Stromal cell of bone marrow (primary cell): ENCODE measurements around the gene LEMD2.

Experiments
- DNase-seq: peaks from one replicate; pipeline ENCODE4 v3.0.0-alpha.2; 2012; ENCODE audit warnings: low read depth

Gene LEMD2

DNA sequence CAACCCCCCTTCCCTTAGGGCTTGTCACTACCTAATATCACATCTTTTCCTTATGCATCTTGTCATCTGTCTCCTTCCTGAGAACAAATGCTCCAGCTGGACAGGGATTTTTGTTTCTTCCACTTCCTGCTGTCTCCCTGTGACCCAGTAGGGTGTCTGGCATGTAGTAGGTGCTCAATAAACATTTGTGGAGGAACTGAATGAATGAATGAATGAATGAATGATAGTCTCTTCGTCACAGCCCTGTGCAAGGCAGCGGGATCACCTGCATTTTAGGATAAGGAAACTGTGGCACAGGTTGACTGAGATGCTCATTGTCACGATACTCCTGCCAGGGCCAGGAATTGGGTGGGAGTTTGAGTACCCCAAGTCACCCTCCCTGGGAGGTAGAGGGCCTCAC lies 14.2 kb downstream of the LEMD2 start:
- no peak for DNase-seq

DNA sequence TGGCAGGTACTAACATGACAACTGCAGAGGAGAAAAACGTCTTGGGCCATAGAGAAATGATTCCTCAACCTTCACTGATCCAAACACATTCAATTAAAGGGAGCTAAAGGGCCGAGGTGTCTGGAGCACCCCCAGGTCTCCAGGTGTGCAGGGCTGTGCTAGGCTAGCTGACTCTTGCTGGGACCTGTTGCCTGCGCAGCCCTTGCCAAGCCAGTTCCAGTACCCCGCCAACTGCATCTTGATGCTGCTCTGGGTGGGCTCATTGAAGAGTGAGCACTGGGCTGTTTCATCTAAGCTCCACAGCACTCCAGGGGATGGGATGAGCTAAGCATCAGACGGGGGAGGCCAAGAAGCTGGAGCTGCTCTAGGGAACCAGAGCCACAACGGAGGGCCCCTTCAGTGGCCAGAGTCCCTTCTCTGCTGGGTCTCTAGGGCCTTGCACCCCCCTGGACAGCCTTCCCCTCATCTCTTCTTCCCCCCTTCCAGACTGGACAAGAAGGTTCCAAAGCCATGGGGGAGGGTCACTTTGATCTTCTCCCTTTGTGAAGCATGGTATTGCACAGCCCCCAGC lies 15.9 kb downstream of the LEMD2 start:
- no peak for DNase-seq

DNA sequence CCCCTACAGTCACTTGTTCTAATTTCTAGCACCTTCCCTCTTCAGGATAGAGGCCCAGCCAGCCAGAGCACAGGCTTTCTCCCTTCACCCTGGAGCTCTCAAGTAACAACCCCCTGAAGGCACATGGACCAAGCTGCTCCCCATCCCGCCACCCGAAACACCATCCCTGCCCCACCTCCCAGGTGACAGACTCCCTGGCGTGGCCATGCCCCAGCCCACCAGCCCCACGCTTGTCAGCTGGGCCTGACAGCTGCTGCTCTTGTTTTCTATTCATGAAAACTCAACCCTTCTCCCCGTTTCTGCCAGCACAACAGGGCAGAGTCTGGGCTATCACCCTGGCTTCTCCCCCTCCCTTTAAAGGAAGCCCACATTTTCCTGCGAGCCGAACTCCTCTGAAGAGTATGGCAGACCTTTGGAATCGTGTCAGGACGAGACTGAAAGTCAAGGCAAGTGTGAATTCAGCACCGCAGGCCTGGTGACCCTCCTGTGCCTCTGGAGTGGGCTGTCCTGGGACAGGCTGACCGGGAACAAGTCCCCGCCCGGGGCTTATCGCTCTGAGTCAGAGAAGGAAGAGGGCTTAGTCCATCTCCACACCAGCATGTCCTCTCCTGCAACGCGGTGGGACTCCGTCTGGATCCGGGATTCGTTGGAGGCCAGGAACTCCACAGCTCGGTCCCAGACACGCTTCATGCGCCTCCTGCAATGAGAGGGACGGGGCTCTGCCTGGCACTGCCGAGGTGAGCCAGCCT lies 16.7 kb downstream of the LEMD2 start:
- no peak for DNase-seq

DNA sequence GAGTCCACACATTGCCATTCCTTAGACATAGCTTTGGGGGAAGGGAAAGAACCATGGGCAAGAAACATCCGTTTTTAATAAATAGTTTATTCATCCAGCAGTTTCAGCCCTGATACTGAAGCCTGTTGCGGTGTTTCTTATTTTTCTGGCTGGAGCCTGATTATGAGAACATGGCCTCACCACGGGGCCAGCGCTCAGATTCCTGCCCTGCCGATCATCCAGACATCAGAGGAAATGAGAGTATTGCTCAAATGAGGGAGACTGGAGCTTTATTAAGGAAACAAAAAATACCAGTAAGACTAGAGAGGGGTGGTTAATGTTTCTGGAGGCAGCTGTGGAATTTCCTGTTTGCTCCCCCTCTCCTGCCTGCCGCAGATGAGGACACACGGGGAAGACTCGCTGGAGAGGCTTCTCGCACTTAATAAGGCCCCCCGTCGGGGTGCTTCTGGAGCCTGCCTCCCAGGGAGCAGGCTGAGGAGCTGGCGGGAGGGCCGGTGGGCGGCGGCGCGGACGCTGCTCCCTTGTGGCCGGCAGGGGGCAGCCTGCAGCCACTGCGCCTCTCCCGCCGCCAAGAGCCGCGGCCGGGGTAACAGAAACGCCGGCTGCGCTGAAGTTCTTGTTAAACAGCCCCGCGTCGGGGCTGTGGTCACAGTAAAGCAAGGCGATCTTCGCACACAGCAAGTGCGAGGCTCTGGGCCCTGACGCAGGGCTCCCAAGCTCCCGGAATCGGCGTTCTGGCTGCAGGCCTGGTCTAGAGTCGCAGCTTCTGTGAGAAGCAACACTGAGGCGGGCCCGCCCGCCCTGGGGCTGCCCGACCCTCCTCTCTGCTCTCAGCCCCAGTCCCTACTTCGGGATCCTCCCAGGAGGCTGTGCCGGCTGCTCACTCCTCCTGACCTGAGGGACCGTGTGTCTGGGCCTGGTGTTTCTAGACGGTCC lies 17.5 kb downstream of the LEMD2 start:
- peak; percentile 72 for DNase-seq

DNA sequence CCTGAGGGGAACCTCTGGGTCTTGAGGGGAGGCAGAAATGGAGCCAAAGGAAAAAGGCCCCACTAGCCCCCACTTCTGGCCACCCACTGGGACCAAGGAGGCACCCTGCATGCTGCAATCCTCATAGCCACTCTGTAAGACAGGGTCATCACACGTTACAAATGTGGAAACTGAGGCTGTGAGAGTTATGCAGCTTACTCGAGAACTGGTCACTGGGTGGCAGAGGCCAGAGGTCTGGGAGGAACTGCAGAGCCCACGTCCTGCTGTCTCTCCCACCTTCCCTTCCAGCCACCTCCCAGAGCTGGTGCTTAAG lies 18.1 kb downstream of the LEMD2 start:
- DNase-seq = no peak

DNA sequence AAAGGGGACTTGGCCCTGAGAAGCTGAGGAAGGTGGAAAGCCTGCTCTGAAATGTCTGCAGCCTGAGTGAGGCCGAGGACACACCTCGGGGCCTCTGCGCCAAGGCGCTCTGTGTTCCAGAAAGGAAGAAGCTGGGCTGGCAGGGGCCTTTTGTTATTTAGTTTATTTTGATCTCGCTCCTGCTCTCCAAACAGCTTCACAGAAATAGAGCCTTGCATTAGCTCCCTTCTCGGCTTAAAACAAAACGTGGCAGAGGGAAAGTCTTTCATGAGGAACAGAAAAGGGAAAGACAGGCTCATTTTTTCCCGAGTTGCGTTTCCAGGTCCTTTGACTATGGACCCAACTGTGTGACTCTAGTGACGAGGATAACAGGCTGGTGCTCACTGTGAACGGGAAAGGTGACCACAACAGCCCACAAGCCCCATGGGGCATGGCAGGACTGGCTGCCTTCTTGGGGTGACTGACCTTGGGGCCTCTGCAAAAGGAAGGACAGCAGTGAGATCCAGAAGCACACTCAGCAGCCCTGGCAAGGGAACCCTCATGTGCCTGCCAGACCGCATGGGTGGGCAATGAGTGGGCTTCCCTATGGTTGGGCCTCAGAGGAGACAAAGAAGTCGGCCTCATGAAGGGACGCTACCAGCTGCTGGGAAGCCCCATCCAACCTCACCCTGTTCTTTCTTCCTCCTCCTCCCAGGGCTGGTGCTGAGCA lies 18.7 kb downstream of the LEMD2 start:
- DNase-seq = no peak

DNA sequence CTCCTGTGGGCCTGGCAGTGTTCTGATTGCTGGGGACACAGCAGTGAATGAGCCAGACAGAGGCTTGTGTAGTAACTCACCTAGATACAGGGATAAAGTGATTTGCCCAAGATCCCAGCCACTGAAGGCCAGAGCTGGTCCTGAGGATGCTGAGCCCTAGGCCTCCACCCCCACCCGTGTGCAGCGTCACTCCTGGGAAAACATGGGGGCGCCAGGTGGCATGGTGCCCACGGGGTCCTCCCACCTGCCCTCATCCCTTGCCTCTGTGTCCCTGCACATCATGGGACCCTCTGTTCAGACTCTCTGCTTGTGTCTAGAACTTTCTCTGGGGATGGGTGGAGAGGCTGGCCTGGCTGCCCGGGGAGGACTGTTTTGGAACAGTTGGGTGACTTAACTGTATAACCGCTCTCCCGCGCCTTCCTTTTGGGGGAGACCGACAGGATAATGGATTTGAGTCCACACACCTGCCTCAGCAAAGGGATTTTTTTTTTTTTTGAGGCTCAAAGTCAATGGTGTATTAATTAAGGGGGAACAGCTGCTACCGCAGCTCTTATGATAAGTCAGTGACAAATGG lies 19.6 kb downstream of the LEMD2 start:
- DNase-seq = no peak

DNA sequence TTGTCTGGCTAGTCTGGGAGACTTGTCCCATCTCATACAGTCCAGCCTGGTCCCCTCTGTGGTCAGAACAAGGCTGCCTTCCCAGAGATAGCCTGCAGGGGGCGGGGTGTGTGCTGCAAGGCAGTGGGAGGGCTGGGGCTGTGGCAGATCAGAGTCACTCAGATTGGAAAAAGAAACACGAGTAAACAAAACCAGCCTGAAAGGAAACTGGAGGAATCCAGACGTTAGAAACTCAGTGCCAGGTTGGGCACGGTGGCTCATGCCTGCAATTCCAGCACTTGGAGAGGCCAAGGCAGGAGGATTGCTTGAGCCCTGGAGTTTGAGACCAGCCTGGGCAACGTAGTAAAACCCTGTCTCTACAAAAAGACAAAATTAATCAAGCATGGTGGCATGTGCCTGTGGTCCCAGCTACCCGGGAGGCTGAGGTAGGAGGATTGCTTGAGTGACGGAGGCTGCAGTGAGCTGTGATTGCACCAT lies 20.2 kb downstream of the LEMD2 start:
- DNase-seq = peak; percentile 61

DNA sequence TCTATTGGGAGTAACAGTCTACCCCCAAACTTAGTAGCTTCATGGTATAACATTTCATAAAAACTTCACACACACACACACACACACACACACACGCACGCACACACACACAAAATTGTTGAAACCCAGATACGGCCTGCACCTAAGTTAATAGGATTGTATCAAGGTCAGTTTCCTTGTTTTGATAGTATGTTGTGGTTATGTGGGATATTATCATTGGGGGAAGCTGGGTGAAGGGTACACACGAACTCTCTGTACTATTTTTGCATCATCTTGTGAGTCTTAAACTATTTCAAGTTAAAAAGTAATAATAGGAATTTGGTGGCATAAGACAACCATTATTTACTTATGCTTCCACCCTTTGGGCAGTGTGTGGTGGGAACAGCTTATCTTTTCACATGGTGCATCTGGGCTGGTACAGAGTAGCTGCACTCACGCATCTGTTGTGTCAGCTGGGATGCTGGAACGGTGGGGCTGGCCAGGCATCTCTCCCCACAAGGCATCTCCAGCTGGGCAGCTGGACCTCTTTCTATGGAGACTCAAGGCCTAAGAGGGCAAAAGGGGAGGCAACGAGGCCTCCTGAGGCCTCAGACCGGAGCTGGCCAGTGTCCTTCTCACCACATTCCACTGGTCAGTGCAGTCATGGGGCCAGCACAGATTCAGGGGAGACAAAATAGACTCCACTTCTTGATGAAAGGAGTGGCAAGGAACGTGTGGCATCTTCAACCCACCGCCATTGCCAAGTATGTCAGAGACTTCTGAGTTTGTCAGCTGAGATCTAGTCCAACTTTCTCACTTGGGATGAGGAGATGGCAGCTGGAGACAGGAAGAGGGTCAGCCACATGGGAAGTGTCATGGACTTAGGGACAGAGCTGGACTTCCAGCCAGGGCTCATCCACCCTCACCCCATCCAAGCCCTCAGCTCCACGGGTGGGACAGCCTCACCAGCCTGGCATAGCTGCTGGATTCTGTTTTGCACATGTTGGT lies 21.7 kb downstream of the LEMD2 start:
- no peak for DNase-seq

DNA sequence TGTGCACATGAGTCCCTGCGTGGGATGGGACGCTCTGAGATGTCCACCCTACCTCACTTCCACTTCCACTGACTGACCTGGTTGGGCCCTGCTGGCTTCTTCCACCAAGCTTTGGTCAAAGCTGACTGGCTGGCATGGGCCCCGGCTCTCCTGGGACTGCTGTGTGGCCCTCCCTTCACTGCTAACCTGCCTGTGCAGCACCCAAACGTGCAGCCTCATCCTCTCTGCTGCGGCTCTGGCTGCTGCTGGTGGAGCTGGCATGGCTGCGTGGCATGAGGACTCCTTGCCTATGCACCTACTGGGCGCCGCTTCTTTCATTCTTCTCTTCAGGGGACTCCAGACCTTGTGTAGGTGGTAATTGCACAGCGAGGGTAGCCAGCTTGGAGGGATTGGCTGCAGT lies 23.6 kb downstream of the LEMD2 start:
- no peak for DNase-seq

DNA sequence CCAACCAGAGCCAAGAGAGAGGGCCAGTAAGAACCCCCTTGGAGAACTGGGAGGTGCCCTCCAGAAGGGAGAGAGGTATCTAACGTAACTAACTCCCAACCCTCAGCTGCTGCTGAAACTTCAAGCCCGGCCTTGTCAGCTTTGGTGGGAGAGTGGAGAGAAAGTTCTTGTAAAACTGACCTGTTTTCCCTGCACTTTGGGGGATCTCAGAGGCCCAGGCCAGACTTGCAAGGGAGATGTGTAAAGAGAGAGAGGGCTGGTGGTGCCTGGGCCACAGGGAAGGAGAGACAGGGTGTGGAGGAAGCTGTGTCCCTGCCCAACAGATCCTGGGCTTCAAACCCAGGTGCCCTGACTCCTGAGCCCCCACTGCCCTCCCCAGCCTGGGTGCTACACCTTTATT lies 24.9 kb downstream of the LEMD2 start:
- no peak for DNase-seq

DNA sequence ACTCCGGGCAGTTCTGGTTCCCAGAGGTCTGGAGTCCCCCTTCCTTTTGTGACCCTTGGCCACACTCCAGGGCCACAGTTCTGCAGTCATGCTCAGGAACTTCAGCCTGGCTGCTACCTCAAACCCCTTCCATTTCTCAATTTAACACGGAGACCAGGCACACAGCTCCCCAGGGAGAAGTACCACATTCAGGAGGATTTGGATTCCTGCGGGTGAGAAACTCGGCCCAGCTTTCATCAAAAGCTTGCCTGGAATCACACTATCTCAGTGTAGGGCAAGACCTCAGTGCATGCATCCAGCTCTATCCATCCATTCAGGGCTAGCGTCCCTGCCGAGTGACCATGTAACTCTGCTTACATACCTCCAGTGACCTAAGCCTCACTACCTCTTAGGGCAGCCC lies 25.4 kb downstream of the LEMD2 start:
- DNase-seq = no peak

DNA sequence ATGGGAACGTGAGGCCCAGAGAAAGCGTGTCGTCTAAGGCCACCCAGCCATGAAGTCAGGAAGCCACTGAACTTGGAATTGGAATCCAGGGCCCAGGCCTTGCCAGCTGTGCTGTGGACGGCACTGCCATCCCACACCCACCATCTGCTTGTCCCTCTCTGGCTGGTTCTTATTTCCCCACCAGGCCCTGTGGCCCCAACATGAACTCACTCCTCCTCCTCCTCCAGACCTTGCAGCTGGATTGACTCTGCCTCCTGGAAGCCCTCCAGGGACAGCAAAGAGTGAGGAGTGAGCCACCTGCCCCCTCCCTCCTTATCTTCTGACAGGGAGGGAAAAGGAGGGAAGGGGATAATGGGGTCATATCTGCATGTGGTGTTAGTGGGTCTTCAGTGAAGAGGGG lies 26.2 kb downstream of the LEMD2 start:
- no peak for DNase-seq

DNA sequence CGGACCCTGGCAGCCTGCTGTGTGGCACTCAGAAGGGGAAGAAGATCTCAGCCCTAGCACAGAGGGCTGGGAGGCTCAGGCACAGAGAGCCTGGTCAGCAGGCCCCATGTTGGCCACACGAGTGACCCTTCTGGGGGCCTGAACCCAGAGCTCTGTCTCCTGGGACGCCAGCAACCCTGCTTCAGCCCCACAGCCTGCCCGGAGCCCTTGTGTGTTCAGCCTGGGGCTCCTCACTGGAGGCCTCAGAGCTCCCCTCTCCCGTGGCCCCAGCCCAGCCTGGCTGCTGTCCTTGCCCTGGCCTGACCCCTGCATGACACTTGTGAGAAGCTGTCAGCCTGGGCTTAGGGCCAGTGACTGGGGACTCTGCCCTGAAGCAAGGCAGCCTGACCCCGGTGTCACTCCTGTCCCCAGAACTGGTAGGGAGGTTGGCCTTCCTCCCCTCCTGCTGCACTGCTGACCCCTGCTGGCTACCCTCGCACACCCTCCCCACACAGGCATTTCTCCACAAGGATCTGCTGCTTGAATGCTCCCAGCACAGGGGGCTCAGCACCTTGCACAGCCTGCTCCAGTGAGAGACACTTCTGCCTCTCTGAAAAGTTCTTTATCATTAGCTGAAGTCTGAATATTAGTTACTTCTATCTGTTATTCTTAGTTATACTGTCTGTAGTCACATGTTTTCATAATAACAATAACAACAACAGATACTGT lies 26.9 kb downstream of the LEMD2 start:
- DNase-seq = no peak

DNA sequence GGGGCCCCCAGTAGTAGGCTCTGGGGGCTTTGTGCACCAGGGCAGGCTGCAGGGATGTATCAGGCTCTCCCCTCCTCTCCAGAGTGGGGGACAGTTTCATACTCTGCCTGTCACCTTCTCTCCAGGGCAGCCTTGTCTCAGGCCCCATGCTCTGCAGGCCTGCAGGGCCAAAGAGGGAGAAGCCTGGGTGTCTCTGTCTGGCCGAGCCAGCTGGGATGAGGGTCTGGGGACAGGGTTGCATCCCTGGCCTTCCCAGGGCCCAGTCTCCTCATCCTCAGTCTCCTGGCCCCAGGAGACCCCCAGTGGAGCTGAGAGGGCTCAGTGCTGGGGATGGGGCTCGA lies 27.4 kb downstream of the LEMD2 start:
- no peak for DNase-seq

DNA sequence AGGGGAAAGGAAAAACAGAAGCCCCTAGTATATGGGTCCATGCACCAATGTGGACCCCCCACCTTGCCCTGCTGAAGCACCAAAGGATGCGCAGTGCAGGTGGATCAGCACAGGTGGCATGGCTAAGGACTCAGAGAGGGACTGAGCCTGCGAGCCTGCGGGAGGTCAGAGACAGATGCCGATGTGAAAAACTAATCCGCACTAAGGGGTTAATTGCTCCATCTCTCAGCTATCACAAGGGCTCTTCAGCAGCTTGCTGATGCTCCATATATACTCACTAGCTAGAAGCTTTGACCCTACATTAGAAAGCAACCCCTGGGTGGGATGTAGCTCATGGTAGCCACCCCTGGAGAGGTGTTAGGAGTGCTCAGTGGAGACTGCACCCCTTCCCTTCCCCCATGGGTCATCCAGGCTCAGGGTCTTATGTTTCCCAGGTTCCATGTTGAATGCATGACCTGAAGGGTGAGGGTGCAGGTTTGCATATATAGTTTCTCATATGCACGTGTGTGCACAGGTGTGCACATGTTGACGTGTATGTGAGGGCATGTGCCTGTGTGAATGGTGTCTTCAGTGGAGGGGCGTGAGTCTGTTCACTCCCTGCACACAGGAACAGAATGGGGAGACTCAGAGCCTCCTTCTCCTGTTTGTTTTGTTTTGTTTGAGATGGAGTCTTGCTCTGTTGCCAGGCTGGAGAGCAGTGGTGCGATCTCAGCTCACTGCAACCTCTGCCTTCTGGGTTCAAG lies 28.9 kb downstream of the LEMD2 start:
- no peak for DNase-seq

DNA sequence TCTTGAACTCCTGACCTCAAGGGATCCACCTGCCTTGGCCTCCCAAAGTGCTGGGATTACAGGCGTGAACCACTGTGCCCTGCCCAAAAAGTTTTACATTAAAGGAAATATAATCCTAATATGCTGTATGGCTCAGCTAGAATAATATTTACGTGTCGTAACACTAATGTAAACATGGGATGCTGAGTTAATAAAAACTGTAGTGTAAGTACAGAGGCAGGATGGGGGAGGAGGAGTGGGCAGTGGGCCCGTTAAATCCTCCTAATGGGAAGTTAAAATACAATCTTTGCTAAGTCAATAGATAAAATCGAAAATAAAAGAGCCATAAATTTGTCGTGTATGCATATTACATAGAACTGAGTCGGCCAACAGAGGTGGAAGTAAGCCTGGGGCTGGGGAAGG lies 30.1 kb downstream of the LEMD2 start:
- DNase-seq = no peak

DNA sequence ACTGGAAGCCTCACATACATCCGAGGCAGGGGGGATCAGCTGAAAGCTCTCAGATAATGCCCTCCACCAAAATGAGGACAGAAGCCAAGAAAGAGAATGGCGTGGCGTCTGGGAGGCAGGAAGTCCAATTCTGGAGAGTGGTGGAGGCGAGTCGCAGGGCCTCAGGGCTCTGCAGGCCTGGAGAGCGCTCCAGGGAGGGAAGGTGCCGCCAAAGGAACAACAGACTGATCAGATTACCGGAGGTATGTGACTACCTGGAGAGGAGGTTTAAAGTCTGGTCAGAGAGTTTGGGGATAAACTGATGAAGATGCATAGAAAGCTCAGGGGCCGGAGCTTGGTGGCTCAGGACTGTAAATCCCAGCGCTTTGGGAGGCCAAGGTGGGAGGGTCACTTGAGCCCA lies 31.0 kb downstream of the LEMD2 start:
- DNase-seq = no peak

DNA sequence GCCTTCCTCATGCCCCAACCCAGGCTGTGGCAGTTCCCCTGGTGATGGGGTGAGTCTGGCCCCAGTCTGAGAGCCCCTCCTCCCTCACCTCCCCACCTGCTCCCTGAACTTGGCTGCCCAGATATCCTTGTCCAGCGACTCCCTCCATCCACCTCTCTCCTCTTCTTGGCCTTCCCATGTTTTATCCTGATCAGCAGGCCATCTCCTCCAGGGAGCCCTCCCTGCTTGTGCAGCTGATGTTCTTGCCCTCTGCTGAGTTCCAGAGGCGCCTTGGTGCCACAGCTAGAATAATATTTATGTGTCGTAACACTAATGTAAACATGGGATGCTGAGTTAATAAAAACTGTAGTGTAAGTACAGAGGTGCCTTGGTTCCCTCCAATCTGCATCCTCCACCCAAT lies 31.8 kb downstream of the LEMD2 start:
- no peak for DNase-seq
